ENCODE results near the gene OXER1. TPM values are rescaled to one million over a fixed set of nuclear protein-coding genes. Genes with fewer than 3 reads are reported as not detected.

OXER1 gene
- total and polyA plus RNA-seq, 4 donors: 2.2 to 8.1 (median 6.7) TPM

- H3K36me3 ChIP-seq (ENCODE audit: control insufficient read depth in 4 of 4, insufficient read depth in 3 of 4, low read depth in 1 of 4, low read length in 3 of 4): peaks cover 0 to 5% (median 0%) of the 10 kb centered on the region in 4 donors
- H3K9ac ChIP-seq (ENCODE audit: low read depth in 1 of 2, low read length in 2 of 2): no peak overlapping the region
- DNase-seq (ENCODE audit: low spot score): no peak
- peak overlapping the region; percentile 64 to 82 for H3K27ac ChIP-seq (ENCODE audit: low read depth in 1 of 2, low read length in 2 of 2)
- WGBS: 41% methylated on average over 9 of the region's 9 CpGs
- H3K27me3 ChIP-seq (ENCODE audit: control insufficient read depth in 4 of 4, insufficient read depth in 4 of 4, low read length in 3 of 4): no peaks in the 10 kb centered on the region
- peaks cover 24 to 79% (median 65%) of the 10 kb centered on the region in 4 donors for H3K4me1 ChIP-seq (ENCODE audit: control insufficient read depth in 4 of 4, insufficient read depth in 4 of 4, low read length in 3 of 4)
- no peak overlapping the region for H3K4me3 ChIP-seq (ENCODE audit: low read depth in 1 of 3, low read length in 3 of 3)
- H3K9me3 ChIP-seq (ENCODE audit: control insufficient read depth in 4 of 4, low read length in 3 of 4): no peaks in the 10 kb centered on the region
- TF ChIP-seq, protein P1, sequence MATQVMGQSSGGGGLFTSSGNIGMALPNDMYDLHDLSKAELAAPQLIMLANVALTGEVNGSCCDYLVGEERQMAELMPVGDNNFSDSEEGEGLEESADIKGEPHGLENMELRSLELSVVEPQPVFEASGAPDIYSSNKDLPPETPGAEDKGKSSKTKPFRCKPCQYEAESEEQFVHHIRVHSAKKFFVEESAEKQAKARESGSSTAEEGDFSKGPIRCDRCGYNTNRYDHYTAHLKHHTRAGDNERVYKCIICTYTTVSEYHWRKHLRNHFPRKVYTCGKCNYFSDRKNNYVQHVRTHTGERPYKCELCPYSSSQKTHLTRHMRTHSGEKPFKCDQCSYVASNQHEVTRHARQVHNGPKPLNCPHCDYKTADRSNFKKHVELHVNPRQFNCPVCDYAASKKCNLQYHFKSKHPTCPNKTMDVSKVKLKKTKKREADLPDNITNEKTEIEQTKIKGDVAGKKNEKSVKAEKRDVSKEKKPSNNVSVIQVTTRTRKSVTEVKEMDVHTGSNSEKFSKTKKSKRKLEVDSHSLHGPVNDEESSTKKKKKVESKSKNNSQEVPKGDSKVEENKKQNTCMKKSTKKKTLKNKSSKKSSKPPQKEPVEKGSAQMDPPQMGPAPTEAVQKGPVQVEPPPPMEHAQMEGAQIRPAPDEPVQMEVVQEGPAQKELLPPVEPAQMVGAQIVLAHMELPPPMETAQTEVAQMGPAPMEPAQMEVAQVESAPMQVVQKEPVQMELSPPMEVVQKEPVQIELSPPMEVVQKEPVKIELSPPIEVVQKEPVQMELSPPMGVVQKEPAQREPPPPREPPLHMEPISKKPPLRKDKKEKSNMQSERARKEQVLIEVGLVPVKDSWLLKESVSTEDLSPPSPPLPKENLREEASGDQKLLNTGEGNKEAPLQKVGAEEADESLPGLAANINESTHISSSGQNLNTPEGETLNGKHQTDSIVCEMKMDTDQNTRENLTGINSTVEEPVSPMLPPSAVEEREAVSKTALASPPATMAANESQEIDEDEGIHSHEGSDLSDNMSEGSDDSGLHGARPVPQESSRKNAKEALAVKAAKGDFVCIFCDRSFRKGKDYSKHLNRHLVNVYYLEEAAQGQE (IDR thresholded peaks at IDR 0.05): no peak
- TF ChIP-seq JUND (IDR thresholded peaks at IDR 0.05): no peak
- TF ChIP-seq RAD21 (IDR thresholded peaks at IDR 0.05): no peak
- TF ChIP-seq TAF1 (conservative IDR thresholded peaks at IDR 0.05): no peak
- TF ChIP-seq ATF3 (IDR thresholded peaks at IDR 0.05): no peak
- no peak for TF ChIP-seq HNF4A (conservative IDR thresholded peaks at IDR 0.05)
- TF ChIP-seq, protein P2, sequence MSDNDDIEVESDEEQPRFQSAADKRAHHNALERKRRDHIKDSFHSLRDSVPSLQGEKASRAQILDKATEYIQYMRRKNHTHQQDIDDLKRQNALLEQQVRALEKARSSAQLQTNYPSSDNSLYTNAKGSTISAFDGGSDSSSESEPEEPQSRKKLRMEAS (IDR thresholded peaks at IDR 0.05): no peak
- TF ChIP-seq, protein P3, sequence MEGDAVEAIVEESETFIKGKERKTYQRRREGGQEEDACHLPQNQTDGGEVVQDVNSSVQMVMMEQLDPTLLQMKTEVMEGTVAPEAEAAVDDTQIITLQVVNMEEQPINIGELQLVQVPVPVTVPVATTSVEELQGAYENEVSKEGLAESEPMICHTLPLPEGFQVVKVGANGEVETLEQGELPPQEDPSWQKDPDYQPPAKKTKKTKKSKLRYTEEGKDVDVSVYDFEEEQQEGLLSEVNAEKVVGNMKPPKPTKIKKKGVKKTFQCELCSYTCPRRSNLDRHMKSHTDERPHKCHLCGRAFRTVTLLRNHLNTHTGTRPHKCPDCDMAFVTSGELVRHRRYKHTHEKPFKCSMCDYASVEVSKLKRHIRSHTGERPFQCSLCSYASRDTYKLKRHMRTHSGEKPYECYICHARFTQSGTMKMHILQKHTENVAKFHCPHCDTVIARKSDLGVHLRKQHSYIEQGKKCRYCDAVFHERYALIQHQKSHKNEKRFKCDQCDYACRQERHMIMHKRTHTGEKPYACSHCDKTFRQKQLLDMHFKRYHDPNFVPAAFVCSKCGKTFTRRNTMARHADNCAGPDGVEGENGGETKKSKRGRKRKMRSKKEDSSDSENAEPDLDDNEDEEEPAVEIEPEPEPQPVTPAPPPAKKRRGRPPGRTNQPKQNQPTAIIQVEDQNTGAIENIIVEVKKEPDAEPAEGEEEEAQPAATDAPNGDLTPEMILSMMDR (IDR thresholded peaks at IDR 0.05; ENCODE audit: low read depth, low read length, missing input control): no peak
- TF ChIP-seq RXRA (IDR thresholded peaks at IDR 0.05): no peak
These were observed 24.5 kb upstream of the OXER1 start for GRCh38 chr2:42788478-42788793.

GRCh38 chr2:42787788-42788477 lies 24.0 kb upstream of the OXER1 start:
- Histone ChIP-seq H3K4me1 (ENCODE audit: control insufficient read depth in 4 of 4, insufficient read depth in 4 of 4, low read length in 3 of 4) (peaks cover 24 to 84% (median 68%) of the 10 kb centered on the region in 4 donors), H3K4me3 (ENCODE audit: low read depth in 1 of 3, low read length in 3 of 3) (no peak overlapping the region), H3K9ac (ENCODE audit: low read depth in 1 of 2, low read length in 2 of 2) (peak overlapping the region in 1 of 2 donors; percentile 29), H3K36me3 (ENCODE audit: control insufficient read depth in 4 of 4, insufficient read depth in 3 of 4, low read depth in 1 of 4, low read length in 3 of 4) (peaks cover 0 to 7% (median under 1%) of the 10 kb centered on the region in 4 donors), H3K27me3 (ENCODE audit: control insufficient read depth in 4 of 4, insufficient read depth in 4 of 4, low read length in 3 of 4) (no peaks in the 10 kb centered on the region), H3K9me3 (ENCODE audit: control insufficient read depth in 4 of 4, low read length in 3 of 4) (no peaks in the 10 kb centered on the region), H3K27ac (ENCODE audit: low read depth in 1 of 2, low read length in 2 of 2) (peak overlapping the region; percentile 64 to 82)
- peak; percentile 63 for DNase-seq (ENCODE audit: low spot score)
- 31% methylated on average over 12 of the region's 12 CpGs for WGBS
- TF ChIP-seq JUND (IDR thresholded peaks at IDR 0.05) (peak; percentile 50 to 64), HNF4A (conservative IDR thresholded peaks at IDR 0.05) (peak; percentile 94 to 99), FOXA1 (IDR thresholded peaks at IDR 0.05) (peak; percentile 58), TAF1 (conservative IDR thresholded peaks at IDR 0.05) (no peak), HNF4G (IDR thresholded peaks at IDR 0.05) (peak; percentile 90), RXRA (IDR thresholded peaks at IDR 0.05) (peak; percentile 88 to 92), EGR1 (IDR thresholded peaks at IDR 0.05; ENCODE audit: low read depth in 2 of 2) (peak; percentile 98), SP1 (IDR thresholded peaks at IDR 0.05) (peak; percentile 96), FOXA2 (IDR thresholded peaks at IDR 0.05) (no peak), NR2F2 (IDR thresholded peaks at IDR 0.05) (no peak), ATF3 (IDR thresholded peaks at IDR 0.05) (peak; percentile 51), YY1 (IDR thresholded peaks at IDR 0.05) (peak; percentile 47), RAD21 (IDR thresholded peaks at IDR 0.05) (peak in 1 of 2 donors; percentile 6), GABPA (IDR thresholded peaks at IDR 0.05 in 1 of 2, conservative IDR thresholded peaks at IDR 0.05 in 1 of 2) (no peak)
- TF ChIP-seq, protein P1 (IDR thresholded peaks at IDR 0.05): peak; percentile 48
- TF ChIP-seq, protein P3 (IDR thresholded peaks at IDR 0.05; ENCODE audit: low read depth, low read length, missing input control): no peak
- TF ChIP-seq, protein P2 (IDR thresholded peaks at IDR 0.05): peak; percentile 53

Data from liver (tissue), 9 donors.